DMS114 treated with DMSO at 0.1 percent for 48 hours (cell line): ENCODE data around the gene SEC61G.

ENCODE experiments used
- DNase-seq: peaks from one replicate; lab custom pipeline; 2025; ENCODE audit not compliant: unreplicated experiment; lab: John Stamatoyannopoulos, UW

SEC61G gene

GRCh38 chr7:54758702-54759592 is at the start of gene SEC61G:
SEC61G (minus strand) TSS chr7:54759211; CDS start chr7:54757588, 1,623 bp downstream.
- peak; percentile 92 for DNase-seq

GRCh38 chr7:54802841-54803240 is 43.8 kb upstream of the SEC61G start:
- no peak for DNase-seq

- DNase-seq = no peak
Measured at GRCh38 chr7:54802114-54802513, 43.1 kb upstream of the SEC61G start.

- no peak for DNase-seq
Measured at GRCh38 chr7:54799792-54800191, 40.8 kb upstream of the SEC61G start.

GRCh38 chr7:54798530-54798929 is 39.5 kb upstream of the SEC61G start:
- DNase-seq = no peak

GRCh38 chr7:54796853-54797252 is 37.8 kb upstream of the SEC61G start:
- no peak for DNase-seq

GRCh38 chr7:54796150-54796549 is 37.1 kb upstream of the SEC61G start:
- no peak for DNase-seq

- DNase-seq = no peak
Measured at GRCh38 chr7:54792383-54792782, 33.4 kb upstream of the SEC61G start.

- DNase-seq = peak; percentile 67
Measured at GRCh38 chr7:54788664-54789063, 29.7 kb upstream of the SEC61G start.

GRCh38 chr7:54785261-54785660 is 26.2 kb upstream of the SEC61G start:
- DNase-seq = no peak

GRCh38 chr7:54783952-54784351 is 24.9 kb upstream of the SEC61G start:
- no peak for DNase-seq

- no peak for DNase-seq
Measured at GRCh38 chr7:54782829-54783228, 23.8 kb upstream of the SEC61G start.

GRCh38 chr7:54782314-54782713 is 23.3 kb upstream of the SEC61G start:
- DNase-seq = no peak

- DNase-seq = no peak
Measured at GRCh38 chr7:54781134-54781920, 22.3 kb upstream of the SEC61G start.

GRCh38 chr7:54780490-54780889 is 21.5 kb upstream of the SEC61G start:
- DNase-seq = no peak

GRCh38 chr7:54778696-54779540 is 19.9 kb upstream of the SEC61G start:
- no peak for DNase-seq

- no peak for DNase-seq
Measured at GRCh38 chr7:54778166-54778565, 19.2 kb upstream of the SEC61G start.

GRCh38 chr7:54774785-54775740 is 16.1 kb upstream of the SEC61G start:
- no peak for DNase-seq

- peak; percentile 75 for DNase-seq
Measured at GRCh38 chr7:54773472-54774399, 14.7 kb upstream of the SEC61G start.
